Neural crest cell (in vitro differentiated cells): Measurements from ENCODE around the gene DPH3. TPM values are rescaled to one million over a fixed set of nuclear protein-coding genes. Genes with fewer than 3 reads are reported as not detected.
A peak's percentile ranks its signal among the peaks of the same experiment; 100 is the strongest.

ENCODE experiments used
- DNase-seq: peaks from one replicate; pipeline ENCODE4 v3.0.0; 2021; ENCODE audit warnings: low read depth, mixed read lengths, low spot score
- H3K27ac Mint-ChIP-seq: one replicate; pipeline ENCODE4 v1.8.0; 2021; ENCODE audit warnings: mild to moderate bottlenecking, mixed read lengths; ENCODE audit not compliant: unreplicated experiment
- H3K27me3 Mint-ChIP-seq: 2 replicates; pipeline ENCODE4 v1.8.0; 2021; ENCODE audit warnings: low read depth, mild to moderate bottlenecking, mixed read lengths
- H3K36me3 Mint-ChIP-seq: 2 replicates; pipeline ENCODE4 v1.8.0; 2021; ENCODE audit warnings: low read depth, mild to moderate bottlenecking, mixed read lengths
- H3K4me1 Mint-ChIP-seq: 2 replicates; pipeline ENCODE4 v1.8.0; 2021; ENCODE audit warnings: mixed read lengths
- H3K4me3 Mint-ChIP-seq: one replicate; pipeline ENCODE4 v1.8.0; 2021; ENCODE audit warnings: mild to moderate bottlenecking, mixed read lengths
- H3K9me3 Mint-ChIP-seq: 2 replicates; pipeline ENCODE4 v1.8.0; 2021; ENCODE audit warnings: mixed read lengths
- CTCF ChIP-seq: fragments of 200-600 bp; sonication (generic); conservative IDR thresholded peaks from 2 replicates; pipeline ENCODE4 v1.5.0; 2021; ENCODE audit warnings: antibody characterized with exemption, mild to moderate bottlenecking
- total RNA-seq: library from RNA; stranded (reverse); gene quantifications from 2 replicates; pipeline ENCODE4 v1.2.1, GENCODE V29; 2021

DPH3 gene
- total RNA-seq, 1 donor from 2014 or later = 31.9 TPM

DNA sequence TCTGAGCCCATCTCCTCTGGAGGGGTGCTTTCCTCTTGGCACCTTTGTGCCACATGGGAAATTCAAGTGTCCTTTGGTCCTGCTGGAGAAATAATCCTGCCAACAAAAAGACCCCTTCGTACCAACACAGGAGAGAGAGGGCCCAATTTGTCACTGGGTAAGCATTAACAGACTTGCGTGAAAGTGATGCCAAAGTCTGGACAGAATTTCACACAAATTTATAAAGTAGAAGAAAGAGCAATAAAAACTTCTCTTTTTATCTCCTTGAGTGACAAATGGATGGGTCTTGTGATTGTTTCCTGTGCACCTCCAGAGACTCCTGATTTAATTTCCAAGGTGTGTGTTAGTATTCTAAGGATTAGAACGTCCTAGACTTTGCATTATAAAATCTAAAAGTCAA, 14.9 kb downstream of the DPH3 start:
- no peak for DNase-seq
- H3K4me1 Mint-ChIP-seq = peaks cover 4% of the 10 kb centered on the region
- TF ChIP-seq CTCF = no peak
- no peak overlapping the region for H3K4me3 Mint-ChIP-seq
- no peaks in the 10 kb centered on the region for H3K36me3 Mint-ChIP-seq
- no peaks in the 10 kb centered on the region for H3K27me3 Mint-ChIP-seq
- H3K27ac Mint-ChIP-seq = no peak overlapping the region
- H3K9me3 Mint-ChIP-seq = no peaks in the 10 kb centered on the region

DNA sequence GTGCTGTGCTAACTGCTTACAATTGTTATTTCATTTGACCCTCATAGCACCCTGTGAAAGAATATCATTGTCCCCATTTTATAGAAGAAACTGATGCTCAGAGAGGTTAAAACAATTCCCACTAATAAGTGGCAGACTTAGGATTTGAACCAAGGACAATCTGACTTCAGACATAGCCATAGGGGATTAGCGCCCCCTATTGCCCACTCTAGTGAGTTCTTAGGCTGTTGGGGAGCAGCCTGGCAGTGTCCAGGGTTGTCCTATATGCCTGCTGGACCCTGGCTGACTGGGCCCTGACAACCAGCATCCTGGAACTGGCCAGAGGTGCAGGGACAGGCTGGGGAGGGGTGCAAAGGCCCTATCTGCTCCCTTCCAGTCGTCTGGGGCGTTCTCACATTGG, 15.4 kb downstream of the DPH3 start:
- Mint-ChIP-seq H3K4me1 (peaks cover 4% of the 10 kb centered on the region), H3K36me3 (no peaks in the 10 kb centered on the region), H3K27ac (no peak overlapping the region), H3K27me3 (no peaks in the 10 kb centered on the region), H3K4me3 (no peak overlapping the region), H3K9me3 (no peaks in the 10 kb centered on the region)
- TF ChIP-seq CTCF = peak; percentile 50
- DNase-seq = peak; percentile 29

DNA sequence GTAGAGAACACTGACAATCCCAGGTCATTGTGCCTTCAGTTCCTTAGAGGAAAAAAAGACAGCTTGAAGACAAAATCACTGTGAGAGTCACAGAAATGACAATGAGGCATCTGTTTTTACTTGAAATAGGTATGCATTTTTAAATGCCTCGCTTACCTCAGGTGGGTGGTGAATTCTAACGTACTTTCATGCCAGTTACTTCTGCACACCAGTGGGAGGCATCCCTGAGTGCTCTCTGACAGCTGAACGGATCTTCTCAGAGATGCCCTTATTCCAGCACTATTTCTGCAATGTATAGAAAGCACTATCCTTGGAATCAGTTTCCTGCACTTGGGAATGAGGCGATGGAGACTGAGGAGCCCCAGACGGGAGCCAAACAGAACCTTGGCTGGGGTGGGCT, 16.2 kb downstream of the DPH3 start:
- TF ChIP-seq CTCF = no peak
- Mint-ChIP-seq H3K4me3 (no peak overlapping the region), H3K9me3 (no peaks in the 10 kb centered on the region), H3K36me3 (no peaks in the 10 kb centered on the region), H3K27me3 (no peaks in the 10 kb centered on the region), H3K27ac (no peak overlapping the region), H3K4me1 (peaks cover 4% of the 10 kb centered on the region)
- no peak for DNase-seq

GRCh38 chr3:16247282-16248061, 17.3 kb downstream of the DPH3 start:
- H3K36me3 Mint-ChIP-seq = no peaks in the 10 kb centered on the region

DNA sequence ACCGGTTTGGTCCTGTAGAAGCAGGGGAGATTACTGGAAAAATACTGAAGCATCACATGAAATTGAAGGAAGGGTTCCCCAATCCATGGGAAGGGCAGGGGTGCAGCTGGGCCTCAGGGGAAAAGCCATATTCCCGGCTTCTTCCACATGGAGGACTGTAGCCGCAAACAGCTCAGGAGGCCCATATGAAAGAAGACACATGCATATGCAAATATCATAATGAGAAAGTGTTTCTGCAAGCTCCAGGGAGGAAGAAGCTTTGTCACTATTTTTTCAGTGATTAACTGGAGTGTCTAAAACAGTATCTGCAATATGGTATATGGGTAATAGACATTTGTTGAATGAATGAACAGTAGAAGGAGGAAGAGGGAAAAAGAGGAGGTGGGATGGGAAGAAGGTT, 19.1 kb downstream of the DPH3 start:
- Mint-ChIP-seq H3K4me3 (no peak overlapping the region), H3K4me1 (peaks cover 4% of the 10 kb centered on the region), H3K9me3 (no peaks in the 10 kb centered on the region), H3K27ac (no peak overlapping the region), H3K27me3 (peaks cover 2% of the 10 kb centered on the region), H3K36me3 (no peaks in the 10 kb centered on the region)
- TF ChIP-seq CTCF = no peak
- no peak for DNase-seq

More at GRCh38 chr3:16247282-16248061, 17.3 kb downstream of the DPH3 start:
- DNase-seq = peak; percentile 81
- no peaks in the 10 kb centered on the region for H3K9me3 Mint-ChIP-seq
- no peak overlapping the region for H3K27ac Mint-ChIP-seq
- no peaks in the 10 kb centered on the region for H3K27me3 Mint-ChIP-seq
- peak; percentile 97 for TF ChIP-seq CTCF
- no peak overlapping the region for H3K4me3 Mint-ChIP-seq
- H3K4me1 Mint-ChIP-seq = peaks cover 4% of the 10 kb centered on the region
